ENCODE measurements around the gene TBL2.
"Not testable (repeated sequence)": the region's sequence is repeated elsewhere in the genome, so short reads cannot be mapped to it uniquely, and the experiment has no call there.

Gene TBL2

DNA sequence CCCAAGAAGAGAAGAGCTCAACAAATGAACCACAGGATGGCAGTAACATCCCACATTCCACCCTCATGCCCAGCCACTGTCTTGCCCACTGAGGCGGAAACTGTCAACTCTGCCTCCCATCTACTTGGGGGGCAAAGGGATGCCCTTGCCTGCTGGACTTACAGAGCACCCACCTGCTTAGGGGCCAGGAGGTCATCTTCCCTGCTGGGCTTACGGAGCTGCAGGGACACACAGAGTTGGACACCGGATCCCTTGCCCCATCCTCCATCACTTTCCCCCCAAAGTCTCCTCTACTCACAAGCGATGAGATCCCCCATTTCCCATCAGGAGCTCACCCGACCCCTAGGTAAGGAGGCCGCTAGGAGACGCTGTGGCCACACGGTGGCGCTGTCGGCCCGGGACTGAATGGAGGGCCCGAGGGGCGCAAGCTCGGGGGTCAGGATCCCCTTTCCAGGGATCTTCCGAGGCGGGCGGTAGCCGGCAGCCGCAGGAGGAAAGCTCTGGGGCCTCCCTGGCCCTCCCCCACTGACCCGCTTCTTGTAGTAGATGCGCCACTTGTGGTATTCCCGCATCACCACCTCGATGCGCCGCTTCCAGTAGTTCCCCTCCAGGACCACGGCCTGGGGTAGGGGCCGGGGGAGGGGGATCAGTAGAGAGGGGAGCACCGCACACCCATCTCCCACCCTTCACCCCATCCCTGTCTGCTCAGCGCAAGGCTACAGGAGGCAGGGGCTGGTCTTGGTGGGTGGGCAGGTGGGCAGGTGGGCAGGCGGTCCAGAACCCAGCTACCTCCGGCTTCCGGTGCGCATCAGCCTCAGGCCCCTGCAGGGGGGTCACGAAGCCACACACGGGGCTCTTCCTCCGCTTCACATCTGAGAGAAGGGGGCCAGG, 28.7 kb upstream of the TBL2 start:
- DNase-seq: peak; percentile 32

DNA sequence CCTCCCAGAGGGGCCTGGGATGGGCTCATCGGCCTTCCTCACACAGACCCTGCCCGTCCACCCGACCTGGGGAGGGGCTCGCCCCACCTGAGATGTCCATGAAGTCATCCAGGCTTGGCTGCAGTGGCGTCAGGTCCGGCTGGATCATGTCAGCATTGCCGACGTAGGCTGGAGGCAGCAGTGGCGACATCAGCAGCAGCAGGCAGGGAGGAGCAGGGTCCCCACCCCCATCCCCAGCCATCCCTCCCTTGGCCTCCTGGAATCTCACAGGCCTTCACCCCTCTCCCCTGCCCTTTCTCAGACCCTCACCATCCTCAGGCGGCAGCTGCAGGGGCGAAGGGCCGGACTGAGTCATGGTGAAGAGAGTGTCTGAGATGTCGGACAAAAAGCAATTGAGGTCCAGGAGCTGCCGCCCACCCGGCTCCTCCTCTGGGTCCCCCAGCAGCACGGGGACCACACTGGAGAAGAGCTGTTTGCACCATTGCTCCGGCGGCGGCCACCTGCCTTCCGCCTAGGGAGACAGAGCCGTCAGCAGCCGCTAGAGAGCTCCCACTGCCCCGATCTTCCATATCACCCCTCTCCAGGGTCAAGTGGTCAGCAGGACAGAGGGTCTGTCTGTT, 27.3 kb upstream of the TBL2 start:
- no peak for DNase-seq

DNA sequence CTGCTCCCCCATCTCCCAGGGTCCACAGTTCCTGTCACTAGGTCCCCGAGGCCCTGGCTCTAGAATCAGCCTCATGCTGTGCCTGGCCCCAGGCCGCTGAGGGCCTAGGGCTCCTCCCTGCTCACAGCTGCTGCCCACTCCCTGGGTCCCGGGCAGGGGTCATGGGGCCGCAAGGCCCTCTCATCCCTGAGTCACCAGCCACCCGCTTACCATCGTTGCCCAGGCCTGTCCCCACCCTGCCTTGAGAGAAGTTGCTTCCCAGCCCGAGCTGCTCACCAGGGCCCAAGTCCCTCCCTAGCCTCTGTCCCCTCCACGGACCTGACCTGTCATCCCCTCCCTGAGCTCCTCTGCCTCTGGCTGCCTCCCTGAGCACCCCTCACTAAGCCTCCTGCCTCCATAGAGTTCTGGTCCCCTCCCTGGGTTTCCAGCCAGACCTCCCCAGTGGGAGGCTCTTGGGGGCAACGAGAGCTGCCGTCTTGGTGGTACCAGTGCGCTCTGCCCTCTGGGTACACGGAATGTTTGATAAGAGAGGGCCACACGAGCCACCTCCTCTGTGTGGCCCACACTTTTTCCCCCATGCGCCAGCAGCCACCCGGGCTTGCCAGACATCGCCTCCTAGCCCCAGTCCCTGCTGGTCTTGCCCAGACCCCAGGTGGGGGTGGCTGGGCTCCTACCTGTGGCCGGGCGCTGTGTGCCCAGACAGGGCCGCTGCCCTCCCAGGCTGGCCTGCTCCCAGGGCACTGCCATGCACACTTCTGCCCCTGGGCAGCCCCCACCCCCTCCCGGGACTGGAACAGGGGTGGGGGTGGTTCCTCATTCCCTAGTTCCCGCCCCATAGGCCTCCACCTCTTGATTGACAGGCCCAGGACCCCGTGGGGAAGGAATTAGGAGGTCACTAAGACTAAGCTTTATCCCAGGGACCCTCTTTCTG, 24.6 kb upstream of the TBL2 start:
- no peak for DNase-seq

DNA sequence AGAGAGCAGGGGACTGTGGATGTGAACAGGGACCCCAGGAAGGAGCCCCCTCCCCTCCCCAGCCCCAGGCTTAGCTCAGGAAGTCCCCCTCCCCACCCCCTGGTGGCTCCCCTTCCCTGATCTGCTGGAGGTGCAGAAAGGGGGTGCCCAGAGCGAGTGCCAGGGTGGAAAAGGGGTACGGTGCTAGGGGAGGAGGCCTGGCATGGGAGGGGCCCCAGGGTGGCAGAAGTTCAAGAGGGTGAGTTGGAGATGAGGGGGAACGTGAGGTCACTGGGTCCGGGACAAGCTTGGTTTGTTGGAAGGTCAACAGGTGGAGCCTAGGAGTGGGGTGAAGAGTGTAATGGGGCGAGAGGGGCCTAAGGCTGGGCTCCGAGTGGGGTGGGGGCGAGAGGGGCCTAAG, 21.5 kb upstream of the TBL2 start:
- DNase-seq: no peak

DNA sequence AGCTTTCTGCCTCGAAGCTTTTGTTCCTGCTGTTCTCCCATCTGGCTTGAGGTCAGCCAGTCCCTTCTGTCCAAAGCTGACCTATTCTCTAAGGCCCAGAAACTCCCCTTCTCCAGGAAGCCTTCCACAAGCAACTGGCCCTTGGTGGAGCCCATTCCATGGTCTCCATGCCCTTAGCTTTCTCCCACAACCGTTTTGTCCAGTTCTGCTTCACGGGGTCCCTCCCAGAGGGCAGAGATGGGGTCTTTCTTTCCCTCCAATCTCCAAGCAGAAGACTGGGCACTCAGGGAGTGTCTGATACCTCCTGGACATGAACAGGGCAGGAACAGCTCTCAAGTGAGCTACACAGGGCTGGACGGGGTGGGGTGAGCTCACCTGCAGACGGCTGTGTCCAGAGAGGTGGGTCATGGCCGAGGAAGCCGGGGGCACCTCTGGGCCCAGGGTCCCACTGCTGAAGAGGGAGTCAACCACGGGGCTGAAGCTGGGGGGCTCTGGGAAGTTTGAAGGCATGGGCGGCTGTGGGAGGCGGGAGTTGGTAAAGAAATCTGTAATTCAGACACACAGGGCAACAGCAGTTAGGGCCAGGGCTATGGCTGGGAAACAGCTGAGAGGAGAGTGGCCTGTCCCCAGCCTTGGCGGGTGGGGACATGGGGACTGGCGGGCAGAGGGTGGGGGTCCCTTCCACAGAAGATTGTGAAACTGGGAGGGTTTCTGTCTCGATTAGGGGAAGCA, 20.9 kb upstream of the TBL2 start:
- no peak for DNase-seq

DNA sequence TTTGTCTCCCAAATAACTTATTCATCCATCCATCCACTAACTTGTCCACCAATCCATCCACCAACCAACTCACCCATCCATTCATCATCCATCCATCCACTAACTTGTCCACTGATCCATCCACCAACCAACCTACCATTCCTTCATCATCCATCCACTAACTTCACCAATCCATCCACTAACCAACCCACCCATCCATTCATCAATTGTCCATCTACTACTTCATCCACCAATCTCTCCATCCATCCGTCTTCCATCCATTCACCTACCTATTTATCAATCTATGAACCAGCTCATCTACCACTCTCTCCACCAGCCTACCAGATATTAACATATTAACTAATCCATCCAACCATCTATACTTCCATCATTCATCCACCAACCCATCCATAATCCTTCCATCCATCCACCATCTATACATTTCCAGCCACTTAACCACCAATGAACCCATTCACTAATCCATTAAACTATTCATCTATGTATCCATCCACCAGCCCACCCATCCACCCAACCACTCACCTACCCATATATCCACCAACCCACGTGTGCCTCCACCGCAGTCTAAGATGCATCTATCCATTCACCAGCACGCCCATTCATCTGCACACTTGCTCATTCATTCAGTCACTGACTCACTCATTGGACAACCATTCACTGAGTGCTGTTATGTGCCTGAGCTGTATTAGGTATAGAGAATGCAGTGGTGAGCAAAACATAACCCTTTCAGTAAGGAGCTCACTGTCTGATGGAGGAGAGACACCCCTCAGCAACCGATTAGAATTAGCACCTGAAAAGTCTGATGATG, 19.8 kb upstream of the TBL2 start:
- no peak for DNase-seq

DNA sequence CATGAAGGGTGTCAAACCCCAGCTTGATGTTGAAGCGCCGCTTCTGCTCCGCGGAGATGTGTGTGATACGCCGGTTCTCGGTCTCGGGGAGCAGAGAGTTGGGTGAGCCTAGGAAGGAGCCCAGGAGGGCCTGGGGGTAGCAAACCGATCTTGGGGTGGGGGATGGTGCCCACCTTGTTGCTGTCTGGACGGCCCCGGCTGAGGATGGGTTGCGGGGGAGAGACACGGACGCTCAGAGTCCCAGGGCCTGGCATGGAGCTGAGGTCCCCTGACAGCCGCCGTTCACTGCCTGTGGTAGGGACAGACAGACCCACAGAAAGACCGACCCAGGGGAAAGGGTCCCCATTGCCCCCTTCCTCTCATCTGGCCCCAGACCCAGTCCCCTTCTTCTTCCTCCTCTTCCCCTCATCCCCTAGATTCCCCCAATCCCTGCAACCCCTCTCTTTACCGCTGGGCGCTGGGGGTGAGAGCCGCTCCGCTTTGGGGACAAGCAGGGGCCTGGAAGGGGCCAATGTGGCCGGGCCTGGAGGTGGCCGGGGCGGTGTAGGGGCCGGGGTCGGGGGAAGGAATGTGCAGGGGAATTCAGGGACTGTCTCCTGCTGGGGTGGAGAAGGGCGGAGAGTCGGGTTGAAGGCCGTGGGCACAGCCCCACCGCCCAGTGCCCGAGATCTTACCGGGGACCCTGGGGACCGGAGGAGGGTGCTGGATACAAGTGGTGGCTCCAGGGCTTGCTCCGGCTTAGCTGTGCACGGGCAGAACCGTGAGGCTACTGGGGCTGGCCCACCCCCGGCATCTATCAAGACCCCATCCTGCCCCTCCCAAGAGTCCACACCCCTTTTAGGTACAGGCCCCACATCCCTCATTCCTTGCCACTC, 18.0 kb upstream of the TBL2 start:
- no peak for DNase-seq

DNA sequence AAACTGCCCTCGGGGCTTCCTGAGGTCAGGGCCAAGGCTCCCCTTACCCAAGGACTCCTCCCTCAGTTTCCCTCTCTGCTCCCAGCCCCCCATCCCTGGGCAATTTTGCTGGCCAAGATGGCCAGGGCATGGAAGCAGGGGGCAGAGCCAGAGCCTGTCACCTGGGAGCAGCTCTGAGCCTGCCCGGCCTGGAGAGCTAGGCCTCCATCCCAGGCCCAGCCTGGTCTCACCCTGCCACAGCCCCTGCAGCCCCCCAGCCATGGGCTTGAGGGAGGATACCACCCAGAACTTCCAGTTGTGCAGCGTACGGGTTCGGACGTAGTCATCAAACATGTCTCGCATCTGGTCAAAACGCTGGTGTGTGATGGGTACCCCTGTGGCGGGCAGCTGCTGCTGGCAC, 17.0 kb upstream of the TBL2 start:
- DNase-seq: no peak

DNA sequence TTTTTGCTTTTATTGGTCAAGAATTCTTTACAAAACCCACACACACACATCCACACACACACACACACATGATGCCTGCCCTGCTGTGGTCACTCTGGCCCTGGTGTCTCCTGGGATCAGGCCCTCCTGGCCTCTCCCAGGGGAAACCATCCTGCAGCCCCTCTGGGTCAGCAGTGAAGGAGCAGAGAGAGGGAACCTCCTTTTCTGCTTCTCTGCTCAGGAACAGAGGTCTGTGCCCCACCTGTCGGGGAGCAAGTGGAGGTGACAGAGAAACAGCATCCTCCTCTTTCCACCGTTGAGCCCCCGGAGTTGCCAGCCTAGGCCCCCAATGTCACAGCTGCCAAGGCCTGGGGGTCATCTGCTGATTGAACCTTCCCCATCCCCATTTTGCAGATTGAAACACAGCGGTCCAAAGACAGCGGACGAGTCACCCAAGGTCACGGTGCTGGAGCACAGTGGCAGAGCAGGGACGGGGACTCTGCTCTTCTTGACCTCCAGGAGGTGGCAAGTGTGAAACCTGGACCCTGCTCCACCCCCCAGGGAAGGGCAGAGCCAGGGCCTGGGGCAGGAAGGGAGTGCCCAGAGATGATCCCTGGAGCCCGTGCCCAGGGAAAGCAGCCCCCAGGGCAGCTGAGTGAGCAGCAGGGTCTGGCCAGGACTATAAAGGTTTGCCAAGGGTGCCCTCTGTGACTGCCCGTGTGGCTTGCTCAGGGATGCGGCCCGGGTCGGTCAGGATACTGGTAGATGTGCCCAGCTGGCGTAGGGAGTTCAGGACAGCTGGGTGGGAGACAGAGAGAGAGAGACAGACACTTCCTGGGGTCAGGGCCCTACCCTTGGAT, 15.0 kb upstream of the TBL2 start:
- no peak for DNase-seq

DNA sequence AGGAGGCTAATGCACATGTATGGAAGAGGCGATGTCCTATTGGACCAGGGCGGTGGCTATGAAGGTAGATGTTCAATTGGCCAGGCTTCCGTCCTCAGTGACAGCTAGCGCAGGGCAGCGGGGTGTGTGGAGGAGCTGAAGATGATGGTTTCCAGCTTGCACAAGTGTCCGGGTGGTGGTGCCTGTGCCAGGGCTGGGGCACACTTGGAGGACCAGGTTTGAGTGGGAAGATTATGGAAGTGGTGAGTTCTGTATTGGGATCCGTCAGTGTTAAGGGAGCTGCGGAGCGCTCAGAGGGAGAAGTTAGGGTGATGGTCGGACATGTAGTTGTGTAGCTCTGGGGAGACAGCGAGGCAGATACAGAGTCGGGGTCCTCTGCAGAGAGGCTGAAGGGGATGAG, 8.5 kb upstream of the TBL2 start:
- DNase-seq: no peak

DNA sequence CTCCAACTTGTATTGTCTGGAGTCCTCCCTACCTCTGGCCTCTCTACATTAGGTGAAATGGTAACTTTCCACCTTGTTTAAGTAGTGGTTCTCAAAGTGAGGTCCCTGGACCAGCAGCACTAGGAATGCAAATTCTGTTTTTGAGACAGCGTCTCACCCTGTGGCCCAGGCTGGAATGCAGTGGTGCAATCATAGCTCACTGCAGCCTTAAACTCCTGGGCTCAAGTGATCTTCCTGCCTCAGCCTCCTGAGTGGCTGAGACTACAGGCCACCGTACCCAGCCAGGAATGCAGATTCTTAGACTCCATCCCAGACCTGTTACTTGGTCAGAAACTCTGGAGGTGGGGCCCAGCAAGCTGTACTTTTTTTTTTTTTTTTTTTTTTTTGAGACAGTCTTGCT, 6.8 kb upstream of the TBL2 start:
- no peak for DNase-seq

DNA sequence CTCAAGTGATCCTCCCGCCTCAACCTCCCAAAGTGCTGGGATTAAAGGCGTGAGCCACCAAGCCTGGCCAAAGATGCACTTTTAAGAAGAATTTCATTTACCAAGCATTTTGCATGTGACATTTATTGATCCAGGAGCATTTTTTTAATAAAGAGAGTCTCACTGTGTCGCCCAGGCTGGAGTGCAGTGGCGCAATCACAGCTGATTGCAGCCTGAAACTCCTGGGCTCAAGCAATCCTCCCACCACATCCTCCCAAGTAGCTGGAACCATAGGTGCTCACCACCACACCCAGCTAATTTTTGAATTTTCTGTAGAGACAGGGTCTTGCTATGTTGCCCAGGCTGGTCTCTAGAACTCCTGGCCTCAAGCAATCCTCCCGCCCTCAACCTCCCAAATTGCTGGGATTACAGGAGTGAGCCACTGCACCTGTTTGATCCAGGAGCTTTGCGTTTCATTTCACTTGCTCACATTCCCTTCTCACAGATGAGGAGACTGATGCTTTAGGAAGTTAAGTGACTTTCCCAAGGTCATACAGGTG, 4.4 kb upstream of the TBL2 start:
- no peak for DNase-seq

DNA sequence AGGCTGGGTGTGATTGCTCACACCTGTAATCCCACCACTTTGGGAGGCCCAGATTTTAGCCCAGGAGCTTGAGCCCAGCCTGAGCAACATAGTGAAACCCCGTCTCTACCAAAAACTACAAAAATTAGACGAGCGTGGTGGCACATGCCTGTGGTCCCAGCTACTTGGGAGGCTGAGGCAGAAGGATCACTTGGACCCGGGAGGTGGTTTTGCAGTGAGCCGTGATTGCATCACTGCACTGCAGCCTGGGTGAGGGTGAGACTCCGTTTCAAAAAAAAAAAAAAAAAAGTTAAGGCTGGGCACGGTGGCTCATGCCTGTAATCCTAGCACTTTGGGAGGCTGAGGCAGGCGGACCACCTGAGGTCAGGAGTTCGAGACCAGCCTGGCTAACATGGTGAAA, 2.6 kb upstream of the TBL2 start:
- DNase-seq: not testable (repeated sequence)

DNA sequence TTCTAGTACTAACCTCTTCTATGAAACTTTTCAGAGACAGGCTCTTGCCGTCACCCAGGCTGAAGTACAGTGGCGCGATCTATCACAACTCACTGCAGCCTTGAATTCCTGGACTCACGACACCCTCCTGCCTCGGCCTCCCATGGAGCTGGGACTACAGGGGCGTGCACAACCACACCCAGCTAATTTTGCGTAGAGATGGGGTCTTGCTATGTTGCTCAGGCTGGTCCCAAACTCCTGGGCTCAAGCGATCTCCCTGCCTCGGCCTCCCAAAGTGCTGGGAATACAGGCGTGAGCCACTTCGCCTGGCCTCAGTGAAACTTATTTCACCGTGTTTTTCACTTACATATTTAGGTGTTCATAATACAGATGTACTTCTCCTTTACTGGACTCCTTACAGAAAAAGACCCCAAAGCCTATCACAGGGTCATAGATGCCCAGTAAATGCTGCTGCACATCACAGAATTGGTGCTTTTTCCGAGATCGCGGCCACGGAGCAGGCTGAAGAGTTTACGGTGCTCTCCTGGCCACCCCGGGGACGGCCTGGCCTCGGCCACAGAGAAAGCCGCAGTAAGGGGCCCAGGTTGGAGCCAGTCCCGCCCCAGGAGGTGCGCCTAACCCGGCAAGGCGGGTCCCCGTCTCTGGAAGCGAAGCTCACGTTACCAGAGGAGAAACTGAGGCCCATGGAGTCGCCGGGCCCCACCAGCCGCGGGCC, 595 bp downstream of the TBL2 start:
- DNase-seq: no peak

DNA sequence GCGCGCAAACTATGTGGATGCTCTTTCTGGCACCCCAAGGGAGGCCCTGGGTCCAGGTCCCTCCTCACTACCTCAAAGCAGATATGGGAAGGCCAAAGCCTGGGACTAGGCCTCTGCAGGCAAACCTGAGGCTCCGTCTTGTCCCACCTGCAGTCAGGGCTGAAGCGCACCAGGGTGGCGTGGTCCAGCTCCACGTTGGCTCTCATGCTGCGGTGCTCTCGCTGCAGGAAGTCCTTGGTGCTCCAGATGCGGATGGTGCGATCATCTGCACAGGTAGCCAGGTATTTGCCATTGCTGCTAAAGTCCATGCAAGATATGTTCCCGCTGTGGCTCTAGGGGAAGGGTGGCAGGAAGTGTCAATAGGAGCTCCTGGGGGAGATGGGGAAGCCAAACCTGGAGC, 4.6 kb downstream of the TBL2 start:
- DNase-seq: no peak

DNA sequence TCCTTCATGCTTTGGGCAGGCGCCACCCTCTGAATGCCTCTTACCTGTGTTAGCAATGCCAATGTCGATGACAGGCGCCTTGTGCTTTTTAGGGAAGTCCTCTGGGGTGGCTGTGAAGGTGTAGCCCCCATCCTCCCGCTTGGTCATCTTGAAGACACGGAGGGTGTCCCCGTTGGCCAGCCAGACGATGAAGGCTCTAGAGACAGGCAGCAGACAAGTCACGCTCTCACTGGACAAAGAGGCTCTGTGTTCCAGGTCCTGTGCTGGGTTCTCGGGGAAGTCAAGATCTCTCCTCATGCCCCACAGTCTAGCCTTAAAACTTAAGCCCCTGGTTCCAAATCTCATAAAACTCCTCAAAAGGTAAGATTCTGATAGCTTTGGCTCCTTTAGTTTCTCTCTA, 5.1 kb downstream of the TBL2 start:
- DNase-seq: no peak

DNA sequence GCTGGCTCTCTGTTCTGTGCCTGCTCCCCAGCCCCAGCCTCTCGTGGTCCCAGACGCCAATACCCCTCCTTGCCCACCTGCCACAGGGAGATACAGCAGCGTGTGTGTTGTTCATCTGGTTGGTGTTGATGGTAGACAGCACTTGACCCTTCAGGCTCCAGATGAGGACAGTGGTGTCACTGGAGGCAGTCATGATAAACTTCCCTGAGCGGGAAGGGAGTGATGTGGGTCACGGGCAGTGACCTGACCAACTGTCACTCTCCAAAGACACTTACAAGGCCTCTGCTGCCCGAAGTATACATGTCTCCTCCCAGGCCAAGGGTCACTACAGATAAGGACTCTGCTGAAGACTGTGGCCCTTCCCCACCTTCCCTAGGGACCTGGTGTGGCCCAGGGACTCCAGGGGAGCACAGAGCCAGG, 5.6 kb downstream of the TBL2 start:
- DNase-seq: no peak

DNA sequence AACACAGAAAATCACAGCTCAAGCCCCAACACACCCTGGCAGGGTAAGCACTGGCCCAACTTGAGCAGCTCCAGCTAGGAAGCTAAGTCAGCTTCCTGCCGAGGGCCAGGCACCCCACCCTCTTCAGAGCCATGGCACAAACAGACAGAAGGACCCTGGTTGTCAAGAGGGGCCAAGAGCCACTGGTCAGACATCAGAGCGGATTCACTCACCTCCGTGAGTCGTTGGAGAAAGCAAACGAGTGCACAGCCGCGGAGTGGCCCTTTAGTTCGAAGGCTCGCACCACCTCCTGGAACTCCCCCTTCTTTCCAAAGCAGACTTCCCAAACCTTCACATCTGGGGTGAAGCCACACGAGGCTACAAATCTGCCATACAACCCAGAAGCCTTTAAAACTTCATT, 7.4 kb downstream of the TBL2 start:
- DNase-seq: no peak

DNA sequence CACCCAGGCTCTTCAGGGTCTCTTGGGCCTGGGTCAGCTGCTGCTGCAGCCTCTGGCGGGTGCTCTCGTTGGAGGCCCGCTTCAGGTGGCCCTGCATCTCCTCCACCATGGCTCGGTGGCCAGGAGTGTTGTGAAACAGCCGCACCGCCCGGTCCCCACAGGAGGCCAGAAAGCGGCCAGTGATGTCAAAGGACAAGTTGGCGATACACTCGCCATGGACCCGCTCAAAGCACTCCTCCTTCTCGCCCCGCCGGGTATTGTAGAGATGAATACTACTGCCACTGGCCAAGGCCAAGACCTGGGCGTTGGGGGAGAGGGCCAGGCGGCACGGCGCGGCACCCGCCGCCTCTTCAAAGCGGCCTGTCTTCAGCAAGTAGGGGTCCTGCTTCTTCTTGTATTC, 7.9 kb downstream of the TBL2 start:
- no peak for DNase-seq
